Measurements from ENCODE around the gene COL18A1.

- peak in 2 of 3 experiments; percentile 87 to 95 for TF ChIP-seq CTCF (optimal IDR thresholded peaks at IDR 0.05 in 1 of 3, IDR thresholded peaks at IDR 0.05 in 1 of 3, conservative IDR thresholded peaks at IDR 0.05 in 1 of 3; ENCODE audit: extremely low read depth in 1 of 3, insufficient read depth in 2 of 3, low read length in 3 of 3)
- TF ChIP-seq EZH2 (IDR thresholded peaks at IDR 0.05; ENCODE audit: low read length) = no peak
Measured at GRCh38 chr21:45439161-45439872, 34.4 kb downstream of the COL18A1 start.

All from keratinocyte (primary cell).